HCT116 (cell line): ENCODE data around the gene TECPR1. TPM values are rescaled to one million over a fixed set of nuclear protein-coding genes. Genes with fewer than 3 reads are reported as not detected.

ENCODE experiments used
- ATAC-seq: fragments of 200-7000 bp; cut with Tn5 transposase; 2 replicates; pipeline ENCODE4 v1.9.1; 2020; ENCODE audit warnings: mild to moderate bottlenecking, moderate library complexity
- BruUV-seq: library from RNA; stranded (reverse); fragments of 400-500 nt; replicated peaks from 2 replicates; lab custom pipeline; 2021; lab: Mats Ljungman, UMichigan
- CTCF ChIA-PET: fragments of 300-600 bp; sonication (Branson Sonifier 250); formaldehyde crosslinking; loops from one replicate; lab custom pipeline; 2021; ENCODE audit warnings: antibody characterized with exemption; lab: Charles Lee
- POLR2A ChIA-PET: fragments of 300-600, 350-600 bp; sonication (Branson Sonifier 250); formaldehyde crosslinking; loops from one replicate; lab custom pipeline; 2021; ENCODE audit warnings: antibody characterized with exemption; lab: Charles Lee
- RAD21 ChIA-PET, 2 experiments: fragments of 300-600 bp; sonication (Branson Sonifier 250); formaldehyde crosslinking; loops; one replicate each; lab custom pipeline; 2023; ENCODE audit warnings: low total read pairs in 2 of 2; ENCODE audit not compliant: uncharacterized antibody in 2 of 2, unreplicated experiment in 2 of 2, low non-redundant PET in 1 of 2; lab: Charles Lee
- DNase-seq: peaks from one replicate; pipeline ENCODE4 v3.0.0-alpha.2; 2010; ENCODE audit warnings: low read depth, low spot score
- H2AFZ ChIP-seq: fragments of 200-600 bp; shearing (Covaris generic), sonication (generic); 2 replicates; pipeline ENCODE4 v1.6.1; 2017; ENCODE audit warnings: low read depth, mixed run types, mixed read lengths, antibody characterized with exemption, low read length; ENCODE audit not compliant: poor library complexity, severe bottlenecking
- H3K27ac ChIP-seq: 2 replicates; pipeline ENCODE4 v1.5.1; 2012; ENCODE audit warnings: low read depth, low read length
- H3K27me3 ChIP-seq: fragments of 200-600 bp; sonication (generic); 2 replicates; pipeline ENCODE4 v1.6.1; 2016; ENCODE audit warnings: mixed run types, low read length, mixed read lengths; ENCODE audit not compliant: insufficient read depth
- H3K36me3 ChIP-seq, 2 experiments: fragments of 200-500 bp in 1 of 2; fragments of 200-600 bp in 1 of 2; sonication (Bioruptor generic) in 1 of 2; sonication (generic) in 1 of 2; 2 replicates each; pipeline versions ENCODE4 v1.5.1 to v1.6.1; 2014 to 2016; ENCODE audit warnings: low read length in 2 of 2, inconsistent platforms in 1 of 2, mixed read lengths in 1 of 2, mixed run types in 1 of 2; ENCODE audit not compliant: insufficient read depth in 2 of 2, control insufficient read depth in 1 of 2
- H3K4me1 ChIP-seq, 2 experiments: fragments of 200-600 bp in 1 of 2; sonication (generic) in 1 of 2; 2 replicates each; pipeline versions ENCODE4 v1.5.1 to v1.6.1; 2012 to 2017; ENCODE audit warnings: low read length in 2 of 2, inconsistent platforms in 1 of 2, mild to moderate bottlenecking in 1 of 2, mixed read lengths in 1 of 2, mixed run types in 1 of 2, moderate library complexity in 1 of 2; ENCODE audit not compliant: insufficient read depth in 2 of 2, control insufficient read depth in 1 of 2
- H3K4me2 ChIP-seq: fragments of 200-600 bp; sonication (generic); 2 replicates; pipeline ENCODE4 v1.6.1; 2017; ENCODE audit warnings: mixed run types, low read length, mixed read lengths
- H3K4me3 ChIP-seq, 2 experiments: fragments of 200-600 bp in 1 of 2; sonication (generic) in 1 of 2; replicated peaks in 1 of 2; 2 replicates each; pipeline ENCODE4 v1.5.1; 2011 to 2016; ENCODE audit warnings: low read length in 2 of 2, control low read depth in 1 of 2, low read depth in 1 of 2, mild to moderate bottlenecking in 1 of 2, mixed read lengths in 1 of 2, mixed run types in 1 of 2
- H3K79me2 ChIP-seq: fragments of 200-600 bp; sonication (generic); 2 replicates; pipeline ENCODE4 v1.6.1; 2017; ENCODE audit warnings: mild to moderate bottlenecking, mixed run types, low read length, moderate library complexity, mixed read lengths; ENCODE audit not compliant: insufficient read depth
- H3K9ac ChIP-seq: fragments of 200-600 bp; sonication (generic); 2 replicates; pipeline ENCODE4 v1.6.1; 2016; ENCODE audit warnings: low read length, mixed read lengths
- H3K9me2 ChIP-seq: fragments of 200-600 bp; sonication (generic), shearing (Covaris generic); 2 replicates; pipeline ENCODE4 v1.6.1; 2017; ENCODE audit warnings: mixed run types, mild to moderate bottlenecking, moderate library complexity; ENCODE audit not compliant: insufficient read depth
- H3K9me3 ChIP-seq, 2 experiments: fragments of 200-500 bp in 1 of 2; fragments of 200-600 bp in 1 of 2; sonication (Bioruptor generic) in 1 of 2; sonication (generic) in 1 of 2; 2 replicates each; pipeline ENCODE4 v1.6.1; 2014 to 2017; ENCODE audit warnings: low read length in 2 of 2, mixed read lengths in 2 of 2, inconsistent platforms in 1 of 2, low read depth in 1 of 2, mild to moderate bottlenecking in 1 of 2, mixed run types in 1 of 2, moderate library complexity in 1 of 2; ENCODE audit not compliant: control insufficient read depth in 1 of 2, insufficient read depth in 1 of 2
- H4K20me1 ChIP-seq: fragments of 200-600 bp; sonication (generic), shearing (Covaris generic); 2 replicates; pipeline ENCODE4 v1.6.1; 2017; ENCODE audit warnings: mixed run types, mild to moderate bottlenecking, moderate library complexity; ENCODE audit not compliant: insufficient read depth
- CTCF ChIP-seq, 3 experiments: fragments of 200-600 bp in 1 of 3; sonication (generic) in 1 of 3; IDR thresholded peaks in 2 of 3; conservative IDR thresholded peaks in 1 of 3; 2 replicates each; pipeline ENCODE4 v1.5.1; 2012 to 2017; ENCODE audit warnings: low read depth in 2 of 3, low read length in 2 of 3, antibody characterized with exemption in 1 of 3, borderline replicate concordance in 1 of 3, control low read depth in 1 of 3, mild to moderate bottlenecking in 1 of 3, mixed read lengths in 1 of 3, mixed run types in 1 of 3, moderate library complexity in 1 of 3; ENCODE audit not compliant: insufficient read depth in 1 of 3
- POLR2AphosphoS5 ChIP-seq: IDR thresholded peaks from 2 replicates; pipeline ENCODE4 v1.6.1; 2011; ENCODE audit warnings: mild to moderate bottlenecking, low read depth, low read length, moderate library complexity
- ZBTB33 ChIP-seq: IDR thresholded peaks from 2 replicates; pipeline ENCODE4 v1.6.1; 2011; ENCODE audit warnings: mild to moderate bottlenecking, low read length, moderate library complexity; ENCODE audit not compliant: insufficient replicate concordance; ENCODE audit errors: extremely low read depth
- intact Hi-C: fragments of 100-400 bp; cut with micrococcal nuclease; formaldehyde crosslinking; loops from 2 replicates; pipeline ENCODE4 v1.10.0; 2022
- total RNA-seq: library from RNA; stranded (reverse); gene quantifications from one replicate; pipeline ENCODE4 v1.2.1, GENCODE V29; 2021; ENCODE audit not compliant: unreplicated experiment

The TECPR1 gene
- total RNA-seq, 1 experiment from 2014 or later = 19.9 TPM

- H3K4me2 ChIP-seq = peak within 1 kb of the TSS; percentile 94
- ChIA-PET RAD21 (interaction anchor here in 1 of 2 experiments (0.6 kb wide), 1 partner anchor 188 kb away, joined by 3 read pairs; no protein-coding TSS in a partner anchor), POLR2A (no interaction called here)
- peak; percentile 89 for ATAC-seq
- no peak for TF ChIP-seq CTCF (IDR thresholded peaks at IDR 0.05 in 2 of 3, conservative IDR thresholded peaks at IDR 0.05 in 1 of 3; ENCODE audit: borderline replicate concordance in 1 of 3, insufficient read depth in 1 of 3, low read depth in 2 of 3, low read length in 2 of 3)
- TF ChIP-seq POLR2AphosphoS5 = peak; percentile 31; the same call in 1 of the 2 replicates
- no peak for TF ChIP-seq ZBTB33
- TF ChIP-seq, all 23 proteins: peak for 1
- H4K20me1 ChIP-seq = no peaks in the 10 kb centered on the region
- H3K79me2 ChIP-seq = no peaks in the 10 kb centered on the region
- no peaks in the 10 kb centered on the region for H3K9me2 ChIP-seq
- no TSS peak for BruUV-seq
- H3K9me3 ChIP-seq = no peaks in the 10 kb centered on the region
- DNase-seq = no peak
- H3K27me3 ChIP-seq = no peaks in the 10 kb centered on the region
- peak within 1 kb of the TSS; percentile 67 for H3K9ac ChIP-seq
- peak within 1 kb of the TSS; percentile 57; the same call in 1 of the 2 replicates for H3K27ac ChIP-seq
- peaks cover 0 to 2% of the 10 kb centered on the region in 2 experiments; a peak in 1 of 4 replicates for H3K36me3 ChIP-seq
- CTCF ChIA-PET = no interaction called here
- no peak within 1 kb of the TSS for H2AFZ ChIP-seq
- peaks cover 3 to 7% of the 10 kb centered on the region in 2 experiments; a peak in 2 of 4 replicates for H3K4me1 ChIP-seq
- H3K4me3 ChIP-seq = peak within 1 kb of the TSS; percentile 62 to 72
- intact Hi-C loops = no loop called here
These were observed 40.8 kb downstream of the TECPR1 start, which contains the start of gene BHLHA15 for GRCh38 chr7:98211221-98211675. Gene BHLHA15 (plus strand): TSS chr7:98211439. CDS start chr7:98212310, 871 bp downstream.
